Globus pallidus (tissue), 1 donor: ENCODE measurements around the gene IKZF1.

Experiments
- DNase-seq: peaks from one replicate; pipeline ENCODE4 v3.0.0-alpha.2; 2015; ENCODE audit warnings: low spot score

The IKZF1 gene

GRCh38 chr7:50283731-50284130, 20.8 kb upstream of the IKZF1 start:
- no peak for DNase-seq

- DNase-seq, result no peak
Observed at GRCh38 chr7:50284296-50284695, 20.2 kb upstream of the IKZF1 start.

- DNase-seq, result no peak
Observed at GRCh38 chr7:50285269-50285668, 19.2 kb upstream of the IKZF1 start.

GRCh38 chr7:50287129-50287528, 17.4 kb upstream of the IKZF1 start:
- DNase-seq, result no peak

GRCh38 chr7:50292165-50292757, 12.3 kb upstream of the IKZF1 start:
- DNase-seq, result no peak

- DNase-seq, result no peak
Observed at GRCh38 chr7:50292763-50293162, 11.8 kb upstream of the IKZF1 start.

GRCh38 chr7:50293509-50294179, 10.9 kb upstream of the IKZF1 start:
- DNase-seq, result no peak

GRCh38 chr7:50295133-50295532, 9.4 kb upstream of the IKZF1 start:
- no peak for DNase-seq

GRCh38 chr7:50296799-50297198, 7.7 kb upstream of the IKZF1 start:
- DNase-seq, result no peak

GRCh38 chr7:50298811-50299562, 5.5 kb upstream of the IKZF1 start:
- no peak for DNase-seq

- no peak for DNase-seq
Observed at GRCh38 chr7:50300336-50300735, 4.2 kb upstream of the IKZF1 start.

- DNase-seq, result no peak
Observed at GRCh38 chr7:50302486-50303334, 1.8 kb upstream of the IKZF1 start.

GRCh38 chr7:50303335-50304128, 984 bp upstream of the IKZF1 start:
- DNase-seq, result no peak

GRCh38 chr7:50304911-50305582, 531 bp downstream of the IKZF1 start:
- DNase-seq, result no peak

- no peak for DNase-seq
Observed at GRCh38 chr7:50305583-50306493, 1.3 kb downstream of the IKZF1 start.

GRCh38 chr7:50306494-50307367, 2.2 kb downstream of the IKZF1 start:
- DNase-seq, result no peak

GRCh38 chr7:50307368-50308032, 3.0 kb downstream of the IKZF1 start:
- DNase-seq, result no peak

- no peak for DNase-seq
Observed at GRCh38 chr7:50308203-50308531, 3.7 kb downstream of the IKZF1 start.
